GM21576 (cell line): Measurements from ENCODE around the gene UBTD2.

Experiments
- ATAC-seq: cut with Tn5 transposase; IDR thresholded peaks from one replicate; pipeline ENCODE4 v1.9.1; 2021; ENCODE audit warnings: mild to moderate bottlenecking, moderate library complexity; ENCODE audit not compliant: unreplicated experiment

The UBTD2 gene

DNA sequence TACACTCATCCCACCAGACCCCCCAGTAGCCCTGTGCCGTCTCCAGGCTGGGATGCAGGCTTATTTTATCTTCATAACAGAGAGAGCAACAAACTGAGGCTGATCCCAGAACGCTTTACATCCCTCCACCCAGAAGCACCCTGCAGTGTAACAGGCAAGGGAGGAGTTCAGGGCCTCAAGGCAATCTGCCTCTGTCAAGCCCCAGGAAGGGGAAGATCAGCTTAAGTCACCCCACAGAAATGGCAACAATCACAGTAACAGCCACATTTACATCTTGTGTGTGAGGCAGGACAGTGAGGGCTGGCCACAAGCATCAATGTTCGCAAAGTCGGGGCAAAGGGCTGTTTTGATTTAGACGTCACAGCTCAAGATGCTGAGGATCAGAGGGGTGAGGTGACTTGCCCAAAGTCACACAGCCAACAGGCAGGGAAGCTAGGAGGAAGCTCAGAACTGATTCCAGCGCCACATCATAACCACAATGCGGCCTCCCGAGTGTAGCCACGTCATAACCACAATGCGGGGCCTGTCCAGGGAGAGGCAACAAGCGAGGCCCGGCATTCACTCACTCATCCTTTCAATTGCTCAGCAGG, 109.9 kb downstream of the UBTD2 start:
- ATAC-seq: no peak

- ATAC-seq: no peak
Observed at GRCh38 chr5:172172912-172173563, 110.5 kb downstream of the UBTD2 start.

DNA sequence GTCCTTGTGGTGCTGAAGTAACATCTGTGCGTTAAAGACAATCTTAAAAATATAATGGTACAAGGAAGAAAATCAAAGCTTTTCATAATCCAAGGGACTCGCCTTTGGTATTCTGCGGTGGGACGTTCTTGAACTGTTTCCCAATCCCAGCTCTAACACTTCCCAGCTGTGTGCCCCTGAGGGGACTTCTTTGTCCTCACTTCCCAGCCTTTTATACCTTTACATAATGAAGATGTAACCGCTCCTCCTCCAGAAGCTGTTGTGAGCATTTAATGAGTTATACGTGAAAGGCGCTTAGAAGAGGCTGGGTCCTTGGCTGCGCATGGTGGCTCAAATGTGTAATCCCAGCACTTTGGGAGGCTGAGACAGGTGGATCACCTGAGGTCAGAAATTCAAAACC, 112.4 kb downstream of the UBTD2 start:
- ATAC-seq: no peak

- ATAC-seq: no peak
Observed at GRCh38 chr5:172170251-172170701, 113.3 kb downstream of the UBTD2 start.

DNA sequence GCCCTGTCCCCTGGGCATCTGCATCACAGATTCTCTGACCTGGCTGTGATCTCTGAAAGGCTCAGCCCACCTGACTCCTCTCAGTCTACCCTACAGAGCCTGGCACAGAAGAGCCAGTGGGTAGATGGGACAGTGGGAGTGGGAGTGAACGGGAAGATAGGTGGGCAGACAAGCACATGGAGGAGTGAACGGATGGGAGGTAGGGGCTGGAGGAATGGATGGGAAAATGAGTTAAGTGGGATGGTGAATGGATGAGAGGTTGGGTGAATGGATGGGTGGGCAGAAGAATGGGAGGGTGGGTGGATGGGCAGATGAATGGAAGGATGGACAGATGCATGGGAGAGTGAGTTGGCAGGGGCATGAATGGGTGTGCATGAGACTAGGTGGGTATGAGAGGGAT, 114.3 kb downstream of the UBTD2 start:
- no peak for ATAC-seq

- ATAC-seq: no peak
Observed at GRCh38 chr5:172168311-172168710, 115.3 kb downstream of the UBTD2 start.

- no peak for ATAC-seq
Observed at GRCh38 chr5:172167895-172168294, 115.7 kb downstream of the UBTD2 start.

DNA sequence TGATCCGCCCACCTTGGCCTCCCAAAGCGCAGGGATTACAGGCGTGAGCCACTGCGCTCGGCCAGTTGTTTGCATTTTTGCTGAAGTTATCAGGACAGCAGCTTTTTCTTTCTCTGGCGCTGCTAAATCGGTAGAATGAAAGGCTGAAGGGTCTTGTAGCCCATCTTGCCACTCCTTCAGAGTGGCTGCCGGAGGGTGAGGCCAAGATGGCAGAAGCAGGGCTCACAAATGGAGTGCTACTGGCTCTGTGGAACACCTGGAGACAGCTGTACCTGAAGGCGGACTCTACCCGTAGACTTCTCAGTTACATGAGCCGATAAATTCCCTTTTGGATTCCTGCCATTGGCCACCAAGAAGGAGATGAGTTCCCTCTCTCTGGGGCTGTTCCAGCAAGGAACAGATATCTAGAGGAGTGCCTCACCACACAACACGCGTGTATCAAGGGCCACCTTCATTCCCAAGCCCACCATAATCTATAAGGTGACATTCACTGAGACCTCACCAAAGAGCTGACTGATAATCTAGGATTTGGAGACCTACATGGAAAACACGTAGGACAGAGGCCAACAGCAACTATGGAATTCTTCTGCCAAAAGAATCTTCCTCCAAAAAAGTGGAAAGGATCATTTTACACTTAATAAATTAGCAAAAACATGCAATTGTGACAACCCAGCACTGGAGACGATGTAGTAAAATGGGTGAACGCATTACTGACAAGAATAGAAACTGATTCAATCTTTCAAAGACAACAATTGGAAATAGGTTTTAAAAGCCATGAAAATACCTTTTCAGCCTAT, 117.3 kb downstream of the UBTD2 start:
- no peak for ATAC-seq

DNA sequence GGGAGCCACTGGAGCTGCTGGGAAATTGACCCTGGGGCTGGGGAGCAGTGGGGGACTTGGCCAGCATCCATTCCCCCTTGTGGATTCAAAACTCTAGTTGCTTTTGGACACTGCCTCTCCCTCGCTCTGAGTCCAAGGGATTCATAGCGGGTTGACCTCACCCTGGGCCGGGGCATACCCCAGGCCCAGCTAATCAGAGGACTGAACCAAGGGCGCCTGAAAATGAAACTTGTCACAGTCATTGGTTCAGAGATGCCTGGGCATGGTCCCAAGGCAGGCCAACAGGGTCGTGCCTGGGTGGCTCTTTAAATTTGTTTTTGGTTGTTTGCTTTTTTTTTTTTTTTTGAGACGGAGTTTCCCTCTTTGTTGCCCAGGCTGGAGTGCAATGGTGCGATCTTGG, 118.1 kb downstream of the UBTD2 start:
- no peak for ATAC-seq

DNA sequence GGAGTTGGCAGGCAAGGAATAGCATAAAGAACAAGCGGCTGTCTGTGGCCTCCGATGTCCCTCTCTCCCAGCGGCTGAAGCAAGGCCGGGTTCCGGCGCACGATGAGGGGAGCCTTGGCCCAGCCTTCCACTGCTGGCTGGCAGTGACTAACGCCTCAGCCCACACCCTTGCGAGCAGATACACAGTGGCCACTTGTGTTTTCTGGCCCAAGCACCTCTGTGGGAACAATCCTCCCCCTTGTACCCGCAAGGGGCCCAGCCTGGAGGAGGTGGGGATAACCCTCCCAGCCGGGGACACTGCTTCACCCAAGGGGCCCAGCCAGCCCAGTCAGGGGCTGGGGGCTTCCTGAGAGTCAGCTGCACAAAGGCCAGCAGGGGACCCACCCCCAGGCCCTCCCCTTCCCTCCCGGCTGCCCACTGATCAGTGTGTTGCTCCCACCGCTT, 118.8 kb downstream of the UBTD2 start:
- no peak for ATAC-seq

GRCh38 chr5:172163346-172163745, 120.2 kb downstream of the UBTD2 start:
- no peak for ATAC-seq

DNA sequence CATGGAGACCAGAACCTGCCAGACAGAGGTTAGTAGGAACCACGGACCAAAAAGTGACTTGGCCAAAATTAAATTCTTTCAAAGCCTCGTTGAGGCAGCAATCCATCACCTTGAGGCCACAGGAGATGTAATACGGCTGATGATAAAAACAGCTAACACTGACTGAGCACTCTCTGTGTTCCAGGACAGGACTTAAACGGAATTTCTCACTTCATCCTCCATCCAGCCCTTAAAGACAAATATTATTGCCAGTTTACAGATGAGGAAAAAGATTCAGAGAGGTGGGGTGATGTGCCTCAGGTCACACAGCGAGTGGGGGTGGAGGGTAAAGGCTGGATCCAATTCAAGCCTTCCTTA, 120.6 kb downstream of the UBTD2 start:
- no peak for ATAC-seq

DNA sequence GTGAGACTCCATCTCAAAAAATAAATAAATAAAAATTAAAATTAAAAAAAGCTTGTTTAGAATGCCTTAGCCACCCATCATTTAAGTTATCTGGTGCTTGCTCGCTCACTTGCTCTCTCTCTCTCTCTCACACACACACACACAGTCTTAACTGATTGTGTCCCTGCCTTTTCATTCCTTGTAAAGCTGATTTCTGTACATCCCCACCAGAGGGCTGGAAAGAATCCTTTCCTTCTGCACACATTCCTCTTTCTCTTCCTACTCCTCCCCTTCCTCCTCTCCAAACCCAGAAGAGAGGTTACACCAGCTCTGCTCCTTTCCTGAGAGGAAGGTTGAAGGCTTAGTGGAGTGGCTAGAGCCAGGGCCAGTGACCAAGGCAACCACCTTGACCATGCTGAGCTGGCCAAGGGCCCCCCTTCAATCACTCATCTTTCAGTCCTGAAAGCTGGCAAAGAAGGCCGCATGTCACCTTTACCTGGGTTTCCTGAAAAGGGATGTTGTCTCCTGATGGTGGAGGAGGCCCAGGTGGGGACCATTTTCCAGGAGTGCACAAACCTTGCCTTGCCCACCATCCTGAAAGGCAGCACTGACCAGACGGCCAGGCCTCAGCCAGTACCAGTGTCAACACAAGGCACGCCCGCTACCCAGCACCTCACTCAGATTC, 121.1 kb downstream of the UBTD2 start:
- no peak for ATAC-seq

GRCh38 chr5:172160506-172160905, 123.1 kb downstream of the UBTD2 start:
- no peak for ATAC-seq
